Stimulated activated CD4-positive, alpha-beta T cell treated with anti-CD3 and anti-CD28 coated beads, Interleukin-1b, Interleukin-23, amount 100 ng/mL, for 4 hours (primary cell): ENCODE measurements around the gene IFIT5.
"Not testable (repeated sequence)": the region's sequence is repeated elsewhere in the genome, so short reads cannot be mapped to it uniquely, and the experiment has no call there.

ENCODE experiments used
- DNase-seq, 2 donors: peaks; one replicate each; pipeline ENCODE4 v3.0.0-alpha.2; 2020; ENCODE audit warnings: low read depth in 2 of 2

The IFIT5 gene

GRCh38 chr10:89431977-89432376 is 17.6 kb downstream of the IFIT5 start:
- no peak for DNase-seq

GRCh38 chr10:89438525-89438924 is 24.2 kb downstream of the IFIT5 start:
- DNase-seq, result no peak

GRCh38 chr10:89440226-89441009 is 26.1 kb downstream of the IFIT5 start:
- DNase-seq, result no peak

- no peak for DNase-seq
Measured at GRCh38 chr10:89442289-89442688, 27.9 kb downstream of the IFIT5 start.

- DNase-seq, result not testable (repeated sequence)
Measured at GRCh38 chr10:89444819-89445218, 30.5 kb downstream of the IFIT5 start.

GRCh38 chr10:89450901-89451300 is 36.5 kb downstream of the IFIT5 start:
- DNase-seq, result no peak

- DNase-seq, result no peak
Measured at GRCh38 chr10:89452193-89452592, 37.8 kb downstream of the IFIT5 start.

GRCh38 chr10:89454561-89455347 is 40.4 kb downstream of the IFIT5 start:
- DNase-seq, result no peak

GRCh38 chr10:89458291-89458690 is 43.9 kb downstream of the IFIT5 start:
- no peak for DNase-seq

GRCh38 chr10:89458784-89459183 is 44.4 kb downstream of the IFIT5 start:
- DNase-seq, result no peak

- no peak for DNase-seq
Measured at GRCh38 chr10:89463846-89464537, 49.6 kb downstream of the IFIT5 start.

- no peak for DNase-seq
Measured at GRCh38 chr10:89465196-89465595, 50.8 kb downstream of the IFIT5 start.

- no peak for DNase-seq
Measured at GRCh38 chr10:89466599-89467035, 52.2 kb downstream of the IFIT5 start.

GRCh38 chr10:89468191-89468965 is 54.0 kb downstream of the IFIT5 start:
- DNase-seq, result no peak

GRCh38 chr10:89469517-89469916 is 55.1 kb downstream of the IFIT5 start:
- DNase-seq, result no peak
